ENCODE results near the gene GPR146. TPM values are rescaled to one million over a fixed set of nuclear protein-coding genes. Genes with fewer than 3 reads are reported as not detected.

The GPR146 gene
- total RNA-seq, 1 experiment from 2014 or later, result 9.2 TPM

GRCh38 chr7:1101563-1102431 is 57.5 kb downstream of the GPR146 start:
- Histone ChIP-seq H3K9me2 (replicated peaks; ENCODE audit: insufficient read depth, low read length) (no peaks in the 10 kb centered on the region), H3K27ac (ENCODE audit: low read length) (no peak overlapping the region), H3K79me2 (ENCODE audit: low read length) (no peaks in the 10 kb centered on the region), H3K9me3 (ENCODE audit: low read length) (no peaks in the 10 kb centered on the region), H2AFZ (ENCODE audit: low read length) (no peak overlapping the region), H3K4me3 (ENCODE audit: low read length) (no peak overlapping the region), H3K36me3 (ENCODE audit: insufficient read depth, low read length) (no peaks in the 10 kb centered on the region), H3K9ac (ENCODE audit: low read length) (no peak overlapping the region), H3K27me3 (ENCODE audit: low read length) (no peaks in the 10 kb centered on the region), H4K20me1 (ENCODE audit: insufficient read depth, low read depth, low read length) (peaks cover 64% of the 10 kb centered on the region), H3K4me1 (ENCODE audit: low read length) (no peaks in the 10 kb centered on the region), H3K4me2 (ENCODE audit: low read depth, low read length, poor library complexity, severe bottlenecking) (no peak overlapping the region)
- no peak for DNase-seq

DNA sequence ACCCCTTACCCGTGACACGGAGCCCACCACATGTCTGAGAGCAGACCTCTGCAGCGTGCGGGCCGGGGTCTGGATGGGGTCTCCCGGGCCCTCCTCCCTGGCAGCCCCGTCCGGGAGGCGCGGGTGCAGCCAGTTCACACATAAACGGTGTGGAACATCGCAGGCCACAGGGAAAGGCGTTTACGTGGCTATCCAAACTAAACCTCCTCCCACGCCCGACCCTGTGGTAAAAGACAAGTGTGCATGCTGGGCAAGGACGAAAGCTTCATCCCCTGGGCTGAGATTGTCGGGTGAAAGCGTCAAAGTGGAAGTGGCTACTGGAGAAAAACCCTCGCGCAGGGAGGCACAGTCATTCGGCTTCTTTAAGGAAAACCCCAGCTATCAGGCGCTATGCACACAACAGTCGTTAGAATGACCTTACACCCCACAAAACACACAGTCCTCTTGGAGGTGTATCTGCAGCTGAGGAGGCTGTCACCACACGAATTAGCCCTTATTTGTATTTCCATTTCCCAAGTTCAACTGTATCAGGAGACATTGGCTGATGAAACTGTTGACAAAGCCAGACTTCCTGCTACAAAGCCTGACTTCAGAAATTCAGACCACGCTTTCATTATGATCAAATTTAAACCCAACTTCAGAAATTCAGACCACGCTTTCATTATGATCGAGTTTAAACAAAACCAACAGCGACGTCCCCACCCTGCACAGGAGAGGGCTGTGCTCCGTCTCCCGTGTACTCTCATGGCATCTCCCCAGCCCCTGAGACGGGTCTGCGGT is 58.9 kb downstream of the GPR146 start:
- no peak overlapping the region for H2AFZ ChIP-seq (ENCODE audit: low read length)
- no peak overlapping the region for H3K27ac ChIP-seq (ENCODE audit: low read length)

DNA sequence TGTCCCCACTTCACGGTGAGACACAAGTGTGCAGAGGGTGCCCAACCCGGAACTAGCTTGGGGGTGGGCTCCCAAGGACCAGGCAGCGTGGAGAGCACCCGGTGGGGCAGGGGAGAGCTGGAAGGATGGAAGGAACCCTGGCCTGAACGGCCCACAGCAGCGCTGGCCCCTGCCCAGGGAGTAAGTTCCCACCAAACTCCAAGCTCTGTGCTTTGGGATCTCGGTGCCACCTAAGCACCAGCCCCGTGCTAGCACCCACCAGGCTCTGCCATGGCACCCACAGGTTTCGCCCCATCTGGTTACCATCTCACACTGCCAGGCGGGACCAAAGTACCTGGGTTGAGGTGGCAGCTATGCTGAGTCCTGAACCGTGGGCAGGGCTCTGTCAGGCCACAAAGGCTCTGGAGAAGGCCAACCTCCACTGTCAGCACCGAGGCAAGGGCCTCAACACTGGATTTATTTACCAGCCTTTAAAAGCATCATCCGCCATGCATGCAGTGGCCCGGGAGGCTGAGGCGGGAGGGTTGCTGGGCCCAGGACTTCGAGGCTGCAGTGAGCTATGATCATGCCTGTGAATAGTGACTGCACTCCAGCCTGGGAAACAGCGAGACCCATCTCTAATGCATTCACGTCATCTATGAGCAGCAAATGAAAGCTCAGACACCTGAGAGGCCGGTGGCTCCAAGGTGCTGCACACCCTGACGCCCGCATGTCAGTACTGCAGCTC is 59.6 kb downstream of the GPR146 start:
- H2AFZ ChIP-seq (ENCODE audit: low read length), result no peak overlapping the region
- H3K36me3 ChIP-seq (ENCODE audit: insufficient read depth, low read length), result no peaks in the 10 kb centered on the region
- no peak overlapping the region for H3K4me3 ChIP-seq (ENCODE audit: low read length)
- no peaks in the 10 kb centered on the region for H3K27me3 ChIP-seq (ENCODE audit: low read length)
- no peak overlapping the region for H3K9ac ChIP-seq (ENCODE audit: low read length)
- no peaks in the 10 kb centered on the region for H3K79me2 ChIP-seq (ENCODE audit: low read length)
- H3K27ac ChIP-seq (ENCODE audit: low read length), result no peak overlapping the region
- peaks cover 62% of the 10 kb centered on the region for H4K20me1 ChIP-seq (ENCODE audit: insufficient read depth, low read depth, low read length)
- no peaks in the 10 kb centered on the region for H3K4me1 ChIP-seq (ENCODE audit: low read length)
- H3K4me2 ChIP-seq (ENCODE audit: low read depth, low read length, poor library complexity, severe bottlenecking), result no peak overlapping the region
- H3K9me2 ChIP-seq (replicated peaks; ENCODE audit: insufficient read depth, low read length), result no peaks in the 10 kb centered on the region
- DNase-seq, result no peak
- no peaks in the 10 kb centered on the region for H3K9me3 ChIP-seq (ENCODE audit: low read length)

More for the DNA sequence above, 58.9 kb downstream of the GPR146 start:
- no peaks in the 10 kb centered on the region for H3K4me1 ChIP-seq (ENCODE audit: low read length)
- no peak overlapping the region for H3K9ac ChIP-seq (ENCODE audit: low read length)
- no peaks in the 10 kb centered on the region for H3K27me3 ChIP-seq (ENCODE audit: low read length)
- H3K4me3 ChIP-seq (ENCODE audit: low read length), result no peak overlapping the region
- no peaks in the 10 kb centered on the region for H3K9me2 ChIP-seq (replicated peaks; ENCODE audit: insufficient read depth, low read length)
- H3K36me3 ChIP-seq (ENCODE audit: insufficient read depth, low read length), result no peaks in the 10 kb centered on the region
- no peaks in the 10 kb centered on the region for H3K79me2 ChIP-seq (ENCODE audit: low read length)
- H4K20me1 ChIP-seq (ENCODE audit: insufficient read depth, low read depth, low read length), result peaks cover 62% of the 10 kb centered on the region
- H3K9me3 ChIP-seq (ENCODE audit: low read length), result no peaks in the 10 kb centered on the region
- no peak for DNase-seq
- H3K4me2 ChIP-seq (ENCODE audit: low read depth, low read length, poor library complexity, severe bottlenecking), result no peak overlapping the region

GRCh38 chr7:1104516-1105179 is 60.3 kb downstream of the GPR146 start:
- H3K4me1 ChIP-seq (ENCODE audit: low read length), result no peaks in the 10 kb centered on the region
- H3K9me3 ChIP-seq (ENCODE audit: low read length), result no peaks in the 10 kb centered on the region
- no peaks in the 10 kb centered on the region for H3K9me2 ChIP-seq (replicated peaks; ENCODE audit: insufficient read depth, low read length)
- H2AFZ ChIP-seq (ENCODE audit: low read length), result no peak overlapping the region
- H3K36me3 ChIP-seq (ENCODE audit: insufficient read depth, low read length), result no peaks in the 10 kb centered on the region
- no peak overlapping the region for H3K4me3 ChIP-seq (ENCODE audit: low read length)
- H3K9ac ChIP-seq (ENCODE audit: low read length), result no peak overlapping the region
- H3K79me2 ChIP-seq (ENCODE audit: low read length), result no peaks in the 10 kb centered on the region
- DNase-seq, result no peak
- H4K20me1 ChIP-seq (ENCODE audit: insufficient read depth, low read depth, low read length), result peaks cover 59% of the 10 kb centered on the region
- H3K27ac ChIP-seq (ENCODE audit: low read length), result no peak overlapping the region
- no peak overlapping the region for H3K4me2 ChIP-seq (ENCODE audit: low read depth, low read length, poor library complexity, severe bottlenecking)
- H3K27me3 ChIP-seq (ENCODE audit: low read length), result no peaks in the 10 kb centered on the region

DNA sequence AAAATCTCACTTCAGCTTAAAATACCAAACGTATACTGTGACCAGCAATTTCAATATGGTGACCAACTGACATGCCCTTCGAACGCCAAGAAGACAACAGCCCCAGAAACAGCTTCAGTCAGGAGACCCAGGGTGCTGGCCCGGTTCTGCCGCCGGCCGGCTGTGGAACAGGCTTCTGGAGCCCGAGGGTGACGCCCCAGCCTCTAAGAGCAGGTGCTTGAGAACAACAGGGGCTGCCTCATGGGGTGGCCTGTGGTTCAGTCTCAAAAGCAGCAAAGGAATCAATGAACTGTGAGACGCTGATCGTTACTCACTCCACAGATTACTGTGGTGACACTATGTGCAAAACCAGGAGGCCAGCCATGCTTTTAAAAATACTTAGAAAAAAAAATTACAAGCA is 60.8 kb downstream of the GPR146 start:
- no peaks in the 10 kb centered on the region for H3K9me3 ChIP-seq (ENCODE audit: low read length)
- H3K36me3 ChIP-seq (ENCODE audit: insufficient read depth, low read length), result no peaks in the 10 kb centered on the region
- no peak overlapping the region for H3K4me2 ChIP-seq (ENCODE audit: low read depth, low read length, poor library complexity, severe bottlenecking)
- H4K20me1 ChIP-seq (ENCODE audit: insufficient read depth, low read depth, low read length), result peaks cover 55% of the 10 kb centered on the region
- H3K4me3 ChIP-seq (ENCODE audit: low read length), result no peak overlapping the region
- no peak overlapping the region for H3K27ac ChIP-seq (ENCODE audit: low read length)
- H3K4me1 ChIP-seq (ENCODE audit: low read length), result no peaks in the 10 kb centered on the region
- DNase-seq, result no peak
- no peak overlapping the region for H2AFZ ChIP-seq (ENCODE audit: low read length)
- H3K79me2 ChIP-seq (ENCODE audit: low read length), result no peaks in the 10 kb centered on the region
- H3K9ac ChIP-seq (ENCODE audit: low read length), result no peak overlapping the region
- H3K27me3 ChIP-seq (ENCODE audit: low read length), result no peaks in the 10 kb centered on the region
- H3K9me2 ChIP-seq (replicated peaks; ENCODE audit: insufficient read depth, low read length), result no peaks in the 10 kb centered on the region

GRCh38 chr7:1106063-1106792 is 61.9 kb downstream of the GPR146 start:
- H3K4me2 ChIP-seq (ENCODE audit: low read depth, low read length, poor library complexity, severe bottlenecking), result no peak overlapping the region
- peaks cover 51% of the 10 kb centered on the region for H4K20me1 ChIP-seq (ENCODE audit: insufficient read depth, low read depth, low read length)
- H3K27ac ChIP-seq (ENCODE audit: low read length), result no peak overlapping the region
- DNase-seq, result no peak
- no peak overlapping the region for H3K4me3 ChIP-seq (ENCODE audit: low read length)
- no peaks in the 10 kb centered on the region for H3K4me1 ChIP-seq (ENCODE audit: low read length)
- H3K9ac ChIP-seq (ENCODE audit: low read length), result no peak overlapping the region
- H3K27me3 ChIP-seq (ENCODE audit: low read length), result no peaks in the 10 kb centered on the region
- H3K9me2 ChIP-seq (replicated peaks; ENCODE audit: insufficient read depth, low read length), result no peaks in the 10 kb centered on the region
- no peaks in the 10 kb centered on the region for H3K9me3 ChIP-seq (ENCODE audit: low read length)
- H3K36me3 ChIP-seq (ENCODE audit: insufficient read depth, low read length), result no peaks in the 10 kb centered on the region
- H2AFZ ChIP-seq (ENCODE audit: low read length), result no peak overlapping the region
- no peaks in the 10 kb centered on the region for H3K79me2 ChIP-seq (ENCODE audit: low read length)

GRCh38 chr7:1106793-1107421 is 62.6 kb downstream of the GPR146 start:
- peaks cover 56% of the 10 kb centered on the region for H4K20me1 ChIP-seq (ENCODE audit: insufficient read depth, low read depth, low read length)
- no peak overlapping the region for H3K4me2 ChIP-seq (ENCODE audit: low read depth, low read length, poor library complexity, severe bottlenecking)
- no peak overlapping the region for H2AFZ ChIP-seq (ENCODE audit: low read length)
- H3K4me3 ChIP-seq (ENCODE audit: low read length), result no peak overlapping the region
- no peaks in the 10 kb centered on the region for H3K9me2 ChIP-seq (replicated peaks; ENCODE audit: insufficient read depth, low read length)
- no peak for DNase-seq
- H3K9ac ChIP-seq (ENCODE audit: low read length), result no peak overlapping the region
- no peaks in the 10 kb centered on the region for H3K4me1 ChIP-seq (ENCODE audit: low read length)
- no peaks in the 10 kb centered on the region for H3K79me2 ChIP-seq (ENCODE audit: low read length)
- H3K9me3 ChIP-seq (ENCODE audit: low read length), result no peaks in the 10 kb centered on the region
- H3K36me3 ChIP-seq (ENCODE audit: insufficient read depth, low read length), result no peaks in the 10 kb centered on the region
- no peaks in the 10 kb centered on the region for H3K27me3 ChIP-seq (ENCODE audit: low read length)
- no peak overlapping the region for H3K27ac ChIP-seq (ENCODE audit: low read length)
